Stomach smooth muscle (tissue), 2 donors: ENCODE results near the gene ZBTB16.
A peak's percentile ranks its signal among the peaks of the same experiment; 100 is the strongest.

ENCODE experiments used
- H3K27ac ChIP-seq: one replicate; pipeline ENCODE4 v1.7.0; 2013; ENCODE audit warnings: mild to moderate bottlenecking, low read length, inconsistent platforms
- H3K27me3 ChIP-seq, 2 donors: one replicate each; pipeline ENCODE4 v1.7.0; 2013; ENCODE audit warnings: low read length in 2 of 2; ENCODE audit not compliant: insufficient read depth in 2 of 2, control insufficient read depth in 1 of 2
- H3K36me3 ChIP-seq, 2 donors: one replicate each; pipeline ENCODE4 v1.7.0; 2013; ENCODE audit warnings: low read length in 2 of 2; ENCODE audit not compliant: control insufficient read depth in 2 of 2, insufficient read depth in 2 of 2
- H3K4me1 ChIP-seq: one replicate; pipeline ENCODE4 v1.7.0; 2013; ENCODE audit warnings: low read length; ENCODE audit not compliant: control insufficient read depth, insufficient read depth
- H3K4me3 ChIP-seq, 2 donors: one replicate each; pipeline ENCODE4 v1.7.0; 2013; ENCODE audit warnings: low read length in 2 of 2
- H3K9ac ChIP-seq, 2 donors: one replicate each; pipeline ENCODE4 v1.7.0; 2013; ENCODE audit warnings: low read length in 2 of 2, mild to moderate bottlenecking in 1 of 2
- H3K9me3 ChIP-seq, 2 donors: one replicate each; pipeline ENCODE4 v1.7.0; 2013; ENCODE audit warnings: low read length in 2 of 2; ENCODE audit not compliant: control insufficient read depth in 2 of 2
- donor health status: healthy.
- donor health status: Pancreatic carcinoma.

ZBTB16 gene, protein sequence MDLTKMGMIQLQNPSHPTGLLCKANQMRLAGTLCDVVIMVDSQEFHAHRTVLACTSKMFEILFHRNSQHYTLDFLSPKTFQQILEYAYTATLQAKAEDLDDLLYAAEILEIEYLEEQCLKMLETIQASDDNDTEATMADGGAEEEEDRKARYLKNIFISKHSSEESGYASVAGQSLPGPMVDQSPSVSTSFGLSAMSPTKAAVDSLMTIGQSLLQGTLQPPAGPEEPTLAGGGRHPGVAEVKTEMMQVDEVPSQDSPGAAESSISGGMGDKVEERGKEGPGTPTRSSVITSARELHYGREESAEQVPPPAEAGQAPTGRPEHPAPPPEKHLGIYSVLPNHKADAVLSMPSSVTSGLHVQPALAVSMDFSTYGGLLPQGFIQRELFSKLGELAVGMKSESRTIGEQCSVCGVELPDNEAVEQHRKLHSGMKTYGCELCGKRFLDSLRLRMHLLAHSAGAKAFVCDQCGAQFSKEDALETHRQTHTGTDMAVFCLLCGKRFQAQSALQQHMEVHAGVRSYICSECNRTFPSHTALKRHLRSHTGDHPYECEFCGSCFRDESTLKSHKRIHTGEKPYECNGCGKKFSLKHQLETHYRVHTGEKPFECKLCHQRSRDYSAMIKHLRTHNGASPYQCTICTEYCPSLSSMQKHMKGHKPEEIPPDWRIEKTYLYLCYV

DNA sequence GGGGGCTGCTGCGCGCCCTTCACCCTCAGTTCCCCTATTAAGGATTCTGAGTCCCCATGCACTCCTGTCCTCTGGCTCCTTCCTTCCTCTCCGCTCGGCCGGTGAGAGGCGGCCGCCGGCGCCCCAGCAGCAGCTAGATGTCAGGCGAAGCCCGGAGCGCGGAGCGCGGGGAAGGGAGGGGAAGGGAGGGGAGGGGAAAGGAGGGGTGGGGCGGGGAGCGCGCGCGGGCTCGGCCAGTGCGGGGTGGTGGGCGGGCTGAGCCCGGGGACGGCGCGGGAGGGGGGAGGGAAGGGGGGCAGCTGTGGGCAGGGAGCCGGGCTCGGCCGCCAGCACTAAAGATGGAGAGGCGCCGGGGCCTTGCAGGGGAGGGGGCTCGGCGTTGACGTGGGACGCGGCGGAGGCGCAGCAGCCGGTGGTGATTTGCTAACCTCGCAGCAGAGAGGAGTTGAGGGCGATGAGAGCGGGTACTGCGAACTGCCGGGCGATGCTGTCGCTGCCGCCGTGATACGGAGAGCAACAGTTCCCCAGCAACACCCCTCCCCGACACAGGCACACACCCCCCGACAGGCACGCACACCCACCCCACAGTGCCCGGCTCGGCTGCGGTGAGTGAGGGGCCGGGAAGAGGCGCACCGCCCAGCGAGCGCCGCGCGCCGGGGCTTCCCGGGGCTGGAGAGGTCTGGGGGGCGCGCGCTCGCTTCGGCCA, at the start of gene ZBTB16:
TSS of gene ZBTB16 (plus strand) at position 434 of the 706 bp plus-strand sequence. CDS start 3,590 bp downstream, outside the sequence.
- H3K27ac ChIP-seq: peak within 1 kb of the TSS; percentile 100
- peak within 1 kb of the TSS; percentile 99 for H3K9ac ChIP-seq
- H3K4me3 ChIP-seq: peak within 1 kb of the TSS; percentile 80 to 97
- peaks cover 36% of the 10 kb centered on the region for H3K4me1 ChIP-seq
- no peaks in the 10 kb centered on the region for H3K27me3 ChIP-seq
- peaks cover 12 to 16% of the 10 kb centered on the region in 2 donors for H3K36me3 ChIP-seq
- no peaks in the 10 kb centered on the region for H3K9me3 ChIP-seq

DNA sequence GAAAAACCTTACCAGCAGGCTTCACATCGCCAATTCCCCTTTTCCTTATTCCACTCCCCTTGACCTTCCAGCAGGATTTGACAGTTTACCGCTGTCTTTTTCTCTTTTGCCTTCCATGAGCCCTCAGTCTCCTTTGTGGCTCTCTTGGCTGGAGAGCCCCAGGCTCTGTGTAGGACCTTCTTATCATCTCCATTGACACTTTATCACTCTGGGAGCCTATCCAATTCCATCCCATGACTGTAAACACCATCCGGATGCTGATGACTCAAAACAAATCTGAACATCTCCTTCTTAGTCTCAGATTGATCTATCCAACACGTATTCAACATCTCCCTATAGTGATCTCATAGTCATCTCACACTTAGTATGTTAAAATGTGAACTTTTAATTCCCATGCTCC, 48.6 kb upstream of the ZBTB16 start:
- peaks cover 0 to 2% of the 10 kb centered on the region in 2 donors for H3K27me3 ChIP-seq
- H3K9ac ChIP-seq: no peak overlapping the region

GRCh38 chr11:114011443-114011842, 48.1 kb upstream of the ZBTB16 start:
- Histone ChIP-seq H3K4me3 (no peak overlapping the region), H3K27me3 (peaks cover 0 to 2% of the 10 kb centered on the region in 2 donors), H3K9ac (no peak overlapping the region), H3K4me1 (no peaks in the 10 kb centered on the region), H3K36me3 (no peaks in the 10 kb centered on the region), H3K9me3 (no peaks in the 10 kb centered on the region), H3K27ac (no peak overlapping the region)

More for the DNA sequence above, 48.6 kb upstream of the ZBTB16 start:
- Histone ChIP-seq H3K9me3 (no peaks in the 10 kb centered on the region), H3K36me3 (no peaks in the 10 kb centered on the region), H3K27ac (no peak overlapping the region), H3K4me3 (no peak overlapping the region), H3K4me1 (no peaks in the 10 kb centered on the region)

- Histone ChIP-seq H3K4me3 (no peak overlapping the region), H3K27me3 (peaks cover 0 to 2% of the 10 kb centered on the region in 2 donors), H3K9me3 (no peaks in the 10 kb centered on the region), H3K36me3 (no peaks in the 10 kb centered on the region), H3K27ac (no peak overlapping the region), H3K4me1 (no peaks in the 10 kb centered on the region), H3K9ac (no peak overlapping the region)
Measured at GRCh38 chr11:114015117-114015516, 44.4 kb upstream of the ZBTB16 start.

- no peak overlapping the region for H3K4me3 ChIP-seq
- no peak overlapping the region for H3K9ac ChIP-seq
- H3K27me3 ChIP-seq: peaks cover 0 to 2% of the 10 kb centered on the region in 2 donors
- no peaks in the 10 kb centered on the region for H3K36me3 ChIP-seq
- no peaks in the 10 kb centered on the region for H3K9me3 ChIP-seq
- H3K27ac ChIP-seq: no peak overlapping the region
- H3K4me1 ChIP-seq: no peaks in the 10 kb centered on the region
Measured at GRCh38 chr11:114016986-114017385, 42.5 kb upstream of the ZBTB16 start.

- Histone ChIP-seq H3K9ac (no peak overlapping the region), H3K4me3 (no peak overlapping the region), H3K27me3 (peaks cover 0 to 2% of the 10 kb centered on the region in 2 donors), H3K27ac (no peak overlapping the region), H3K36me3 (no peaks in the 10 kb centered on the region), H3K9me3 (no peaks in the 10 kb centered on the region), H3K4me1 (no peaks in the 10 kb centered on the region)
Measured at GRCh38 chr11:114017723-114018122, 41.8 kb upstream of the ZBTB16 start.

DNA sequence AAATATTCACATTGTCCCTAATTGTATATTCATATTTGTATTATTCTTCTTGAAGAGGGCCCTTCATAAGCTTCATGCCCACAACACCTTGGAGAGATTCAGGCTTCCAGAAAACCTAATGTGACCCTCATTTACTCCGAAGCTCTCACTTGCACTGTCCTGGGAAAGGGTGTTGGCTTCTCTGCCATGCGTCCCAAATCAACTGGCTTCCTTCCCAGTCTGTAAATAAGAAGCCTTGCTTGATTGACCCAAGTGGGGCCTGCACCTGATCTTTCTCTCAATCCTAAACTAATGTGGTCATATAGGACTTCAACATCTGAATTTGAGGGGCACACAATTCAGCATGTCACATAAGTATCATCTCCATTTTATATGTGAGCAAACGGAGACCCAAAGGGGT, 40.5 kb upstream of the ZBTB16 start:
- Histone ChIP-seq H3K27ac (no peak overlapping the region), H3K9ac (no peak overlapping the region), H3K27me3 (peaks cover 0 to 2% of the 10 kb centered on the region in 2 donors), H3K9me3 (no peaks in the 10 kb centered on the region), H3K4me3 (no peak overlapping the region), H3K36me3 (no peaks in the 10 kb centered on the region), H3K4me1 (no peaks in the 10 kb centered on the region)

GRCh38 chr11:114019574-114019973, 39.9 kb upstream of the ZBTB16 start:
- Histone ChIP-seq H3K36me3 (no peaks in the 10 kb centered on the region), H3K4me1 (no peaks in the 10 kb centered on the region), H3K9me3 (no peaks in the 10 kb centered on the region), H3K27me3 (peaks cover 0 to 2% of the 10 kb centered on the region in 2 donors), H3K9ac (no peak overlapping the region), H3K4me3 (no peak overlapping the region), H3K27ac (no peak overlapping the region)

DNA sequence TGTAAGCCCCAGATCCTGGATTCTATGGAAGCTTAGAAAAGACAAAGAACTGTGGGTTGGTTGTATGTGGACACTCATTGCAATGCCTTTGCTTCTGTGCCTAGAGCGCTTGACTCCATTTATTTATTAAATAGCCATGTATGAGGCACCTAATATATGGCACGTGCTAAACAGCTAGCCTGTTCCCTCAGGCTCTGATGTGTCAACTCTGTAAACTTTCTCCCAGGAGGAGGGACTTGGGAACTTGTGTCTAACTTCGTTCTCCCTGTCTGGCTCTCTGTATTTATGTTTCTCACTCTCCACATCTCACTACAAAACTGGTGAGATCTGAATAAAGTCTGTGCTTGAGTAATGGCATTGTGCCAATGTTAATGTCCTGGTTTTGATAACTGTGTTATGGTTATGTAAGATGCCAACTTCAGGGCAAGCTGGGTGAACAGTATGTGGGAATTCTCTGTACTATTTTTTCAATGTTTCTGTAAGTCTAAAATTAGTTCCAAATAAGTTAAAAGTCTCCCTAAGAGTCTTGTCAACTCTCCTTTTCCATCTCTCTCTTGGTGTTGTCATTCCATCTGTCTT, 34.1 kb upstream of the ZBTB16 start:
- Histone ChIP-seq H3K4me1 (peaks cover 10% of the 10 kb centered on the region), H3K9ac (no peak overlapping the region), H3K4me3 (no peak overlapping the region), H3K9me3 (no peaks in the 10 kb centered on the region), H3K27ac (peak overlapping the region; percentile 13), H3K36me3 (no peaks in the 10 kb centered on the region), H3K27me3 (peaks cover 0 to 2% of the 10 kb centered on the region in 2 donors)

DNA sequence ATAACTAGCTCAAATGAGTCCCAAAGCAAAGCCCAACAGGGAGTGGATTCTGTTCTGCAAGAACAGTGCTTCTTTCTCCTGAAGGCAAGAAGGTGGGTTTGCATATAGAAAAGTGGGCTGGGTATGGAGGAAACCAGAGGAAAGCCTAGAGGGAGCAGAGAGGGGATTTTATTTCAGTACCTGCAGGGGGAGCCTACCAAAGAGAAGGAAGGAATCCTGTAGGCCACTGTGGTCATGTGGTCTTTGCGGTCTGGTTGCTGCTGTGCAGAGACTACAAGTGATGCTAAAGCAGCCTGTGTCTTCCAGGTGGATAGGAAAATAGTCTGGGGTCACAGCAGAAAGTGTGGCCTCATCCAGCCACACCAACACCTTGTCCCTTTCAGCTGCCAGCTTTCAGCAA, 33.2 kb upstream of the ZBTB16 start:
- Histone ChIP-seq H3K4me1 (peaks cover 10% of the 10 kb centered on the region), H3K9me3 (no peaks in the 10 kb centered on the region), H3K9ac (no peak overlapping the region), H3K27ac (no peak overlapping the region), H3K4me3 (no peak overlapping the region), H3K36me3 (no peaks in the 10 kb centered on the region), H3K27me3 (peaks cover 0 to 2% of the 10 kb centered on the region in 2 donors)
